HG02852 (cell line): ENCODE measurements around the gene SDF2.
"Not testable (repeated sequence)": the region's sequence is repeated elsewhere in the genome, so short reads cannot be mapped to it uniquely, and the experiment has no call there.

ENCODE experiments used
- ATAC-seq: cut with Tn5 transposase; IDR thresholded peaks from one replicate; pipeline ENCODE4 v1.9.1; 2021; ENCODE audit warnings: mild to moderate bottlenecking, moderate library complexity; ENCODE audit not compliant: unreplicated experiment

The SDF2 gene

GRCh38 chr17:28635506-28635905, 26.2 kb downstream of the SDF2 start:
- ATAC-seq, result no peak

- ATAC-seq, result no peak
Observed at GRCh38 chr17:28634206-28634865, 27.4 kb downstream of the SDF2 start.

GRCh38 chr17:28626818-28627217, 34.9 kb downstream of the SDF2 start:
- no peak for ATAC-seq

- ATAC-seq, result no peak
Observed at GRCh38 chr17:28624148-28624547, 37.6 kb downstream of the SDF2 start.

GRCh38 chr17:28623696-28624095, 38.0 kb downstream of the SDF2 start:
- no peak for ATAC-seq

- no peak for ATAC-seq
Observed at GRCh38 chr17:28622186-28622585, 39.5 kb downstream of the SDF2 start.

- ATAC-seq, result no peak
Observed at GRCh38 chr17:28620010-28620409, 41.7 kb downstream of the SDF2 start.

- ATAC-seq, result no peak
Observed at GRCh38 chr17:28618464-28618863, 43.2 kb downstream of the SDF2 start.

GRCh38 chr17:28616281-28616680, 45.4 kb downstream of the SDF2 start:
- no peak for ATAC-seq

GRCh38 chr17:28615260-28615940, 46.3 kb downstream of the SDF2 start:
- no peak for ATAC-seq

- ATAC-seq, result no peak
Observed at GRCh38 chr17:28613931-28614381, 47.8 kb downstream of the SDF2 start, which contains the start of gene RSKR. RSKR (minus strand) TSS chr17:28614185; CDS start chr17:28614161, 24 bp downstream.

GRCh38 chr17:28612936-28613872, 48.5 kb downstream of the SDF2 start:
- ATAC-seq, result no peak

GRCh38 chr17:28612531-28612930, 49.2 kb downstream of the SDF2 start:
- ATAC-seq, result no peak

GRCh38 chr17:28610376-28610775, 51.3 kb downstream of the SDF2 start:
- no peak for ATAC-seq

- not testable (repeated sequence) for ATAC-seq
Observed at GRCh38 chr17:28604031-28604430, 57.7 kb downstream of the SDF2 start.

- ATAC-seq, result peak; percentile 50
Observed at GRCh38 chr17:28599311-28600184, 62.2 kb downstream of the SDF2 start.

GRCh38 chr17:28598799-28599310, 62.9 kb downstream of the SDF2 start, which contains the start of gene SPAG5:
SPAG5 (minus strand) TSS chr17:28599025; CDS start chr17:28598946, 79 bp downstream.
- peak; percentile 73 for ATAC-seq

- ATAC-seq, result no peak
Observed at GRCh38 chr17:28598389-28598788, 63.3 kb downstream of the SDF2 start.
